ENCODE results near the gene NCBP3.

DNA sequence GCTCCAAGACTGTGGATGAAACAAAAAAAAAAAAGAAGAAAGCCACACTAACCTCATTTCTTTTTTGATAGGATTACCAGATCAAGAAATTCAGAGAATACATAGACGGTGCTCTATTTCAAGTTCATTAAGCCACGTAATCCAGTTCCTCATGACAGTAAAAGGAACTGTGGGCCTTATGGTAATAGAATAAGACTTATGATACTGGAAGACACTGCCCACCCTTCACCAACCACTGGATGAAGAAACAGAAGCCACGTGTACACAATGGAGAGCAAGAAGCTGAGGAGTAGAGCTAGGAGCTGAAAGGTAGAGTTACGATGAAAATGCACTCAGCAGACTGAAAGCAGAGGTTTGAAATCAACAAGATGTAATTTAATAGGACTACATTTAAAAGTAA is 11.2 kb downstream of the NCBP3 start:
- TF ChIP-seq BHLHE40 (IDR thresholded peaks at IDR 0.05; ENCODE audit: low read depth, low read length) (no peak), CTCF (conservative IDR thresholded peaks at IDR 0.05; ENCODE audit: low read depth, low read length) (no peak)

Data from IMR-90 (cell line).